Stimulated activated CD4-positive, alpha-beta T cell treated with anti-CD3 and anti-CD28 coated beads, TNF-alpha, amount 100 ng/mL, for 1 hour (primary cell): ENCODE measurements around the gene CDIPT.
"Not testable (repeated sequence)": the region's sequence is repeated elsewhere in the genome, so short reads cannot be mapped to it uniquely, and the experiment has no call there.

Experiments used
- DNase-seq, 3 donors: peaks; one replicate each; pipeline ENCODE4 v3.0.0-alpha.2; 2020; ENCODE audit warnings: low read depth in 3 of 3, low spot score in 1 of 3

CDIPT gene

GRCh38 chr16:29860218-29860617 is 2.8 kb downstream of the CDIPT start:
- no peak for DNase-seq

GRCh38 chr16:29858974-29859373 is 4.1 kb downstream of the CDIPT start:
- no peak for DNase-seq

DNA sequence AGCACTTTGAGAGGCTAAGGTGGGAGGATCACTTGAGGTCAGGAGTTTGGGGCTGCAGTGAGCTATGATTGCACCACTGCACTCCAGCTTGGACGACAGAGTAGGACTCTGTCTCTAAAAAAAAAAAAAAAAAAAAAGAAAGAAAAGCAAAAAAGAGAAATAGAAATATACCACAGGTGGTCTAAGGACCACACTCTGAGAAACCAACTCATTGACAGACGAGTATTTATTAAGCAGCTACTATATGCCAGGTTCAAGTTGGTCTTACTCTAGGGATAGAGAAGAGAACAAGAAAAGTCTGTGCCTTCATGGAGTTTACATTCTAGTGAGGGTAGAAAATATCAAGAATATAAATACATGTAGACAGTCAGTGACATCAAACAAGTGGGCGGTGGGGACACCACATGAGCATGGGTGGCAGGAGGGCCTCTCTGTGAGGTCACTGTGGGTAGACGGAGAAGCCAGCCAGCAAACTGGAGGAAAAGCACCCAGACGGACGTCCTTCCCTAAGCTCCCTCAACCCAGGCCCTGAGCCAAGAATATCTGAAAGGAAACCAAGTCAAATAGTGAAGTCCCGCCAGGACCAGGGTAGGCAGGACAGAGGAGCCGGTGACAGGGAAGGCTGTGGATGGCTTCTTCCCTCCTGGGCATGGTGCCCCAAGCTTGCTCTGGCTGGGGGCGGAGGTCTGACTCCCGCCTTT is 4.7 kb downstream of the CDIPT start:
- DNase-seq = no peak

DNA sequence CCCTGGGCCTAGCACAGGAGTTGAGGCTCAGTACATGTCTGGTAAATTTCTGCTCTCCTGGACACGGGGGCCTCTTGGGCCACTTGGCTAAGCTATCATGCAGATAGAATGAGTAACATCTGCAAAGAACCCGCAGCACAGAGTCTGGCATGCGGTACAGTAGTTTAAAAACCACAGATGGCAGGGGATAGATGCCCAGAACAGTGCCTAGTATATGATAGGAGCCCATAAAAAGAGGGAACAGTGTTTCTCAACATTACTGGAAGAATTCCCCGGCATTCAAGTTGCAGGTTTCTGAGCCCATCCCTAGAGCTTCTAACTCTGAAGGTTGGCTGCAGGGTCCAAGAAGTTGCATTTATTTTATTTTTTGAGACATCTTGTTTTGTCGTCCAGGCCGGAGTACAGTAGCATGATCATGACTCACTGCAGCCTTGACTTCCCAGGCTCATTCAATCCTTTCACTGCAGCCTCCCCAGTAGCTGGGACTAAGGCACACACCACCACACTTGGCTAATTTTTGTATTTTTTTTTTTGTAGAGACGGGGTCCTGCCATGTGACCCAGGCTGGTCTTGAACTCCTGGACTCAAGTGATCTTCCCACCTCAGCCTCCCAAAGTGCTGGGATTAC is 5.8 kb downstream of the CDIPT start:
- no peak for DNase-seq

- no peak for DNase-seq
Measured at GRCh38 chr16:29854520-29855100, 8.4 kb downstream of the CDIPT start.

DNA sequence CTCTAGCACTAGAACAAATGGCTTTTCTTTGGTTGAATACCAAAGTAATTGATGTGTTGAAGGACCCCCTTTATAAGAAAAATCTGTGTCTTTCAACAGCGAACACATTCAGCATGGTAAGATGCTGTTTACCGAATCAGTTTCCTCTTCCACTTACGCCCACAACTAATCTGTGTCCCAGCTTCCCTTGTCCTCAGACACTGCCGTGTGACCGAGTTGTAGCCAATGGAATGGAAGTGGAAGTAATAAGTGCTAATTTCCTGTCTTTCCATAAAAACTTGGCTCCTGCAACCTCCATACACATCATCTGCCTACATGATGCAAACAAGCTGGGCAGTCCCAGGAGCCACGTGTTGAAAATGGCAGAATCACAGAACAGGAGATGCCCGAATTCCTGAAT is 10.4 kb downstream of the CDIPT start:
- DNase-seq = no peak

DNA sequence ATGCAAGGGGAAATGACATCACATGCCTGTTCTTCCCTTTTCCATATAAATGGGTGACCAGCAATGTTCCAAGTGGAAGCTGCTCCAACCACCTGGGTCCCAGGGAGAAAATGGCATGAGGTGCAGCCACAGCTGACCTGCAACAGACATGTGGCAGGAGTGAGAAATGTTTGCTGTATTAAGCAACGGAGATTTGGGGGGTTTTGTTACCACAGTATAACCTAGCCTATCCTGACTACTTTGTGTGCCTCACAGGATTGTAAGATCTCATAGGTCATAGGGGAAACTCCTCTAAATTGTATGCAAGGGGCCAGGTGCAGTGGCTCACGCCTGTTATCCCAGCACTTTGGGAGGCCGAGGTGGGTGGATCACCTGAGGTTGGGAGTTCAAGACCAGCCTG is 12.0 kb downstream of the CDIPT start:
- DNase-seq = no peak

- no peak for DNase-seq
Measured at GRCh38 chr16:29849505-29849904, 13.5 kb downstream of the CDIPT start.

- peak; percentile 59 to 80 (median 63) for DNase-seq
Measured at GRCh38 chr16:29848420-29849297, 14.4 kb downstream of the CDIPT start.

DNA sequence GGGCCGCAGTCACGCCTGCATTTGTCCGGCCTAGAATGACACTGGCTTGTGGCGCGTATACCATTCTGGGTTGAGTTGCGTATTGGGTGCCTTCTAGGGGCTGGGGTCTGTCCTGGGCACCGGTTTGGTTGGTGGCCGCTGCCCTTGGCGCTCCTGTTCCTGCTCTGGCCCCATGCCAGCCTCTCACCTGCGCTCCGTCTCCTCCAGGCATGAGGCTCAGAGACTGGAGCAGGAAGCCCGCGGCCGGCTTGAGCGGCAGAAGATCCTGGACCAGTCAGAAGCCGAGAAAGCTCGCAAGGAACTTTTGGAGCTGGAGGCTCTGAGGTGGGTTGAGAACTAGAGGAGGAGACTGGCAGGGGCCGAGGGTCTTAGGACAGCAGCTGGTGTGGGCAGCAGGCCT is 17.4 kb downstream of the CDIPT start:
- no peak for DNase-seq

DNA sequence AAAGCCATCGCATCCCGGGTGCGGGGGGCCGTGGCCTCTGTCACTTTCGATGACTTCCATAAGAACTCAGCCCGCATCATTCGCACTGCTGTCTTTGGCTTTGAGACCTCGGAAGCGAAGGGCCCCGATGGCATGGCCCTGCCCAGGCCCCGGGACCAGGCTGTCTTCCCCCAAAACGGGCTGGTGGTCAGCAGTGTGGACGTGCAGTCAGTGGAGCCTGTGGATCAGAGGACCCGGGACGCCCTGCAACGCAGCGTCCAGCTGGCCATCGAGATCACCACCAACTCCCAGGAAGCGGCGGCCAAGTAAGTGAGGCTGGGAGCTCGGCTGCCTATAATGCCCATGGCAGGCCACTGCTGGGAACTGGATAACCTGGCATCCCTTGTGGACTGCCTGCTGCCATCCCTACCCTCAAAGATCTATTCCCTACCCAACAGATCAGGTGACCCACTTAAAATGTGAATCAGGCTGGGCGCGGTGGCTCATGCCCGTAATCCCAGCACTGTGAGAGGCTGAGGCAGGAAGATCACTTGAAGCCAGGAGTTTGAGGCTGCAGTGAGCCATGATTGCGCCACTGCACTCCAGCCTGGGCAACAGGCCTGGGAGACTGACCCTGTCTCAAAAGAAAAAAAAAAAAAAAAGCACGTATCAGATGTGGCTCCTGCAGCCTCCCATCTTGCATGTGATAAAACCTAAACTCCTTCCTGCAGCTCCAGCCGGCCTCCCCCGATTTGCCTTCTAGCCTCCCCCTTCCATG is 18.3 kb downstream of the CDIPT start:
- DNase-seq = no peak

GRCh38 chr16:29843931-29844330 is 19.1 kb downstream of the CDIPT start:
- no peak for DNase-seq

- DNase-seq = no peak
Measured at GRCh38 chr16:29842732-29843346, 20.2 kb downstream of the CDIPT start.

DNA sequence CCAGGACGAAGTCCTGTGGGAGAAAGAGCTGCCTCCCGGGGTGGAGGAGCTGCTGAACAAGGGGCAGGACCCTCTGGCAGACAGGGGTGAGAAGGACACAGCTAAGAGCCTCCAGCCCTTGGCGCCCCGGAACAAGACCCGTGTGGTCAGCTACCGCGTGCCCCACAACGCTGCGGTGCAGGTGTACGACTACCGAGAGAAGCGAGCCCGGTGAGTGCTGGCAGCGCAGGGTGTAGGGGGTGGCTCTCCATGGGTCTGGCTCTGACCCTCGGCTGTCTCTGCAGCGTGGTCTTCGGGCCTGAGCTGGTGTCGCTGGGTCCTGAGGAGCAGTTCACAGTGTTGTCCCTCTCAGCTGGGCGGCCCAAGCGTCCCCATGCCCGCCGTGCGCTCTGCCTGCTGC is 21.4 kb downstream of the CDIPT start:
- DNase-seq = no peak

GRCh38 chr16:29840240-29840639 is 22.8 kb downstream of the CDIPT start:
- no peak for DNase-seq

DNA sequence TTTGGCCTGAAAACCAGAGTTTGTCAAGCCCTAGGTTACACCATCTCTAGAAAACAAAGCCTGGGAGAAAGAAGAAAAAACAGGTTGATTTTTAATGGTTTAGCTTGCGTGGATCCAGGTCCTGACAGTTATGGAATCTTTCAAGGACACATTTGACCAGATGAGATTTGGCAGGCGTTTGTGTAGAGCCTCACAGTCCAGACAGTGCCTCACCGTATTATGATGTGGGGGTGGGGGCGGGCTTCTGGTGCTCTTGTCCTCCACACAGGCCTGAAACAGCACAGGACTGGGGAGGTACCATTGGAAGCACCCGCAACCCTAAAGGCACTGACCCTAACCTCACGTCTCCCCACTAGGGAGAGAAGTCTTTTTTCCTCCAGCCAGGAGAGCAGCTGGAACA is 23.2 kb downstream of the CDIPT start:
- DNase-seq = no peak

DNA sequence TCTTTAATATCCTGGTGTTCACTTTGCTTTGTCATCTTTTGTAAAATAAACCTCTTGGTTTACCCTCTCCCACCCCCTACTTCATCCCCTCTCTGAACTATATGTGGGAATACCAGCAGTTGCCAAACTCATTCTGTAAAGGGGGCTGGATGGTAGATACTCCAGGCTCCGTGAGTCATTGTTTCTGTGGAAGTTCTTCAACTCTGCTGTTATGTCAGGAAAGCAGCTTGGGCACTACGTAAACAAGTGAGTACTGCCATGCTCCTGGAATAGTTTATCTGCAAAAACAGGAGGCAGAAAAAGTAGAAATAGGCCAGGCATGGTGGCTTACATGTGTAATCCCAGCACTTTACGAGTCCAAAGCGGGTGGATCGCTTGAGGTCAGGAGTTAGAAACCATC is 25.2 kb downstream of the CDIPT start:
- no peak for DNase-seq

DNA sequence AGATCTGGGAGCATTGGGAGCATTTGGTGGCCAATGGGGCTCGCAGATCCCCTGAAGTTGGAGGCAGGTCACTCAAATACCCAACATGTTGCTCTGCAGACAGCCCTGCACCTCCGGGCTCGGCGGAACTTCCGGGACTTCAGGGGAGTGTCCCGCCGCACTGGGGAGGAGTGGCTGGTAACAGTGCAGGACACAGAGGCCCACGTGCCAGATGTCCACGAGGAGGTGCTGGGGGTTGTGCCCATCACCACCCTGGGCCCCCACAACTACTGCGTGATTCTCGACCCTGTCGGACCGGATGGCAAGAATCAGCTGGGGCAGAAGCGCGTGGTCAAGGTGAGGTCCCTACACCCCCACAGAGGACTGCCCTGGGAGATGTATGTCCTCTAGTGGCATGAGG is 26.4 kb downstream of the CDIPT start:
- no peak for DNase-seq

GRCh38 chr16:29835926-29836325 is 27.1 kb downstream of the CDIPT start:
- DNase-seq = no peak

DNA sequence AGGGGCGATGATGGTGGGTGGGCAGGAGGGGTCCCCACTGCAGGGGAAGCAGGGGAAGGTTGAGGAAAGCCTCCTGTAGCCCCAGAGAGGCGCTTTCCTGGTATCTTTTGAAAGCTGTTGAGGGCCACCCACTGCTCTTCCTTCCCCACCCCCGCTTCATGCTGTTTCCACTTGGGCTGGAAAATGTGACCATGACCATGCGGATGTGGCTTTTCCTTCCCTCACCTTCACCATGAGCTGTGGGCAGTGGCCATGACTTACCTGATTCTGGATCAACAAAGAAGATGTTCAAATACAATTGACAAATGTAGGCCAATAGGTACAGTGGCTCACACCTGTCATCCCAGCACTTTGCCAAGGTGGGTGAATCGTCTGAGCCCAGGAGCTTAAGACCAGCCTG is 28.9 kb downstream of the CDIPT start:
- DNase-seq = no peak

- DNase-seq = not testable (repeated sequence)
Measured at GRCh38 chr16:29833219-29833618, 29.8 kb downstream of the CDIPT start.
